GM19025 (cell line): ENCODE results near the gene SFXN3.
A peak's percentile ranks its signal among the peaks of the same experiment; 100 is the strongest.

ENCODE experiments used
- ATAC-seq: cut with Tn5 transposase; IDR thresholded peaks from one replicate; pipeline ENCODE4 v1.9.1; 2021; ENCODE audit warnings: mild to moderate bottlenecking, low read depth, moderate library complexity; ENCODE audit not compliant: unreplicated experiment

Gene SFXN3

DNA sequence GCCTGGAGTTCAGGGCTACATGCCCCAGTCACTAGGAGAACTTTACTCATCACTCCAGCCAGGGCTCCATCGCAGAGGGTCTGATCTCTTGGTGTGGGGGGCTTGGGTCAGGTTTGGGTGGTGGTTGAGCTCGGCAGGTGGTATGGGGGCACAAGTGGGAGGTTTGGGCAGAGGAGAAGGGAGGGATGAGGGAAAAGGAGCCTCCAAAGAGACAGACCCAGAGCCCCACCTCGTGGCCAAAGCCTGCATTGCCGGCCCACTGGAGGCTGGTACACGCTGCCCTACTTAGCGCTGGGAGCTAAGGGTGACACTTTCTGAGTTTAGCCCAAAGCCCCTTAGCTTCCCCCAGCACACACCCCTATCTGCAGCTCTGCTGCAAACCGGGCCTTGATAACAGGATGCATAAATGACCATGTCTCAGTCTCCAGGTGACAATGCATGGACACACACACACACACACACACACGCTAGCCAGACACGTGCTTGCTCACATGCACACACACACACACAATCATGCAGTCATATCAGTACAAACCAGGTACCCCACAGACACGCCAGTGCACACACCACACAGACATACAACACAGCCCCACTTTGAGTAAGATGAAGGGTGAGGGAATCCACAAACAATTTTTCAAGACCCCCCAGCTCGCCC lies 16.7 kb upstream of the SFXN3 start:
- no peak for ATAC-seq

DNA sequence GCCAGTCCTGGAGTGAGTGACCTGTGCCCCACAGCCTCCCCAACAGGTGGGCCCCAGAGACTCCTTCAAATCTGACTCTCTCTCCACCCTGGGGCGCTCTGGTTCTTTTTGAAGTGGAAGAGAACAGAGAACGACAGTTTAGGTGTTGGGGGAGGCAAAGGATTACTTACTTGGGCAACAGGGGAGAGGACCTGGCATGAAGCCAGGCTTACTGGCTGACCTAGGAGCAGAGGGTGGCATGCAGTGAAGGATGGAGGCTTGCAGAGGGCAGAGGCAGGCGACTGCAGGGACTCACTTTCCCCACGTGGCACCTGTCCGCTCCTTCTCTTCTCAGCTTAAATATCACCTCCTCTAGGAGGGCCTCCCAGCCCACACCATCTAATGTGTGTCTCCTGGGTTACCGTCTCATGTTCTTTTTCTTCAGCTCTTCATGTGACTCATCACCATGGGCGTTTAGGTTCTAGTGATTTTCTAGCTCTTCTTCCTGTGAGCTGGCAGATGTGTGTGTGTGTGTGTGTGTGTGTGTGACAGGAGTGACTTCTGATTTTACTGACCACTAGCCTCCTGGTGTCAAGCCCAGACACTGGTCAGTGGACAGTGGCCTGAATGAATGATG lies 16.0 kb upstream of the SFXN3 start:
- no peak for ATAC-seq

DNA sequence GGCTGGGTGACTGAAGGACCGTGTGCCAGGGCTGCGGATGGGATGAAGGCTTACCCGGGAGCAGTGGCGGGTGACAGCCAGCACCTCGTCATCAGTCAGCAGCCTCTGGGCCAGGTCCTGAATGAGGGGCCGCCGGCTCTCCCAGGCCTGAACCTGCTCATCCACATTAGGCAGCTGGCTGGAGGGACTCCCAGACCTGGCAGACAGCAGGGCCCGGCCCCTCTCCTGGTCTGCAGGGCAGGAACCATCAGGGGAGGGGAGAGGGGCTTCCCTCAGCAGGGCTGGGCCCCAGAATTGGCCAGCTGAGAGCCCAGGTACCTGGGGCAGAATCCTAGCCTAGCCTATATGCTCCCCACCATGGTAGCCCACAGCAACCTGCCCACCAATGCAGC lies 15.5 kb upstream of the SFXN3 start:
- ATAC-seq = no peak

DNA sequence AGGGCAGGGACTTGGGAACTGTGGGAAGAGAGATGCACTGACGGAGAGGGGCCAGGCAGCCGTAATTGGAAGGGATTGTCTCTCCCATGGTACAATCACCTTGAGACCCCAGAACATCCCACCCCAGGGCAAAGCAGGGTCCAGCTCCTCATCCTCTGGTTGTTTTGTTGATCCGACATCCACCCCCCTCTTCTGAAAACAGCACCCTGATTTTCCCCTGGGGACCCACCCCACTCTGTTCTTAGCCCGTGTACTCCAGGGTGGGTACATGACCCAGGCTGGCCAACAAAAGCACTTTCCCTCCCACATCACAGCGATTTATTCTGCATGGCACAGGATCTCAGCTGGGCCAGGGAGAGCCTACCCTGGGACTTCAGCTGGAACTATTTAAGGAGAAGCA lies 14.2 kb upstream of the SFXN3 start:
- no peak for ATAC-seq

DNA sequence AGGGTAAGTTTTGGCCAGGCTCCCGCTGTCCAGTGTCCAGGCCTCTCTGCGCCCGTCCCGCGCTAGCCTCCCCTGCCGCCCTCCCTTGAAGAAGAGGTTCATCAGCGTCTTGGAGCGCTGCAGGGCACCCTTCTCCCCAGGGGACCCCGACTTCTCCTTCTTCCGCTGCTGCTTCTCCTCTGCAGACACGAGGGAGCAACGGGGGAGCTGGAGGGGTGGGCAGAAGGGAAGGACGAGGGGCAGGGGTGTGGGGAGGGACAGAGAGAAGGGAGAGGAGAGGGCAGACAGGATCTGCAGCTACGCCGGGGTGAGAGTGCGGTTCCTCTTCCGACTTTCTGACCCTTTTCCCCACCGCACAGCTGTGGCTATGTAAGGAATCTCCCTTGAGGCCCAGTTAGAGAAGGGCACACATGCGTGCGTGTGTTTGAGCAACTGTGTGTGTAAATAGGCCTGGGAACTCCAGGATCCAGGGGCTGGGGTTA lies 12.9 kb upstream of the SFXN3 start:
- no peak for ATAC-seq

DNA sequence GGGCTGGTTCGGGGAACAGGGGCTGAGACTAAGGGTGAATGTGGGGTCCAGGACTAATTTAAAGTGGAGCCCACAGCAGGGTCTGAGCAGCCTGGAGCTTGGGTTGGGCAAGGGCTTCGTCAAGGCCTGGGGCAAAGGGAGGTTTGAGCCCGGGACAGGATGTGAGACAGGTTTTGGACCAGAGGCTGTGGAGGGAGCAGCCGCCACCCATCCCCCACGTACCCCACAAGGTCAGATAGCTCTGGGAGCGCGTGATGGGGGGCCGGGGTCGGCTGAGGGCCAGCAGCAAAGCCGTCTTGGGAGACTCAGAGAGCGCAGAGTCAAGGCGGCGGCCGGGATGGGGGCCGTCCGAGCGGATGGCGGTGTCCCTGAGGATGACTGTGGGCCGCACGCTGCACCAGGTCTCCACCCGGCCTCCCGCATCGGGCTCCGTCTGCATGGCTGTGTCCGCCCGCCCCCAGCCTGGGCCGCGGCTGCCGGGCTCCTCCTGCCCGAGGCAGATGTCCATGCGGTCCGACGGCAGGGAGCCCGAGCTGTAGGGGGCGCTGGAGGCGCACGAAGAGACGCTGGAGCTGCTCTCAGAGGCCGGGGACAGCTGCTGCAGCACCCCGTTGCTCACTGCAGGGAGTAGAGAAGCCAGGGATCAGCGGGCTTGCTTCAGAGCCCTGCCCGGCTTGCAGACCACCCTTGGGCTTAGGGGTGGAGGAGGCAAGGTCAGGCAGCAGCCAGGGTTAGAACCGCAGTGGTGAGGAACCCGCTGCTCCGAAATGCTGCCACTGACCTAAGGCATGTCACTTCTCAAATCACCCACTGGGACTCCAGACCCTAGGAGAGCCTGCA lies 12.2 kb upstream of the SFXN3 start:
- ATAC-seq = no peak

DNA sequence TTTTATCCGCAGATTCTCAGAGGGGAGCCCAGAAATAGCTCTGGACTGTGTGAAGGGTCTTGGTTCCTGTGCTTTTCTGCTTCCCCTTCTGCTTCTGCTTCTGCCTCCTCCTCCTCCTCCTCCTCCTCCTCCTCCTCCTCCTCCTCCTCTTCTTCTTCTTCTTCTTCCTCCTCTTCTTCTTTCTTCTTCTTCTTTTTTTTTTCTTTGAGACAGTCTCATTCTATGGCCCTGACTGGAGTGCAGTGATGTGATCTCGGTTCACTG lies 11.7 kb upstream of the SFXN3 start:
- ATAC-seq = no peak

DNA sequence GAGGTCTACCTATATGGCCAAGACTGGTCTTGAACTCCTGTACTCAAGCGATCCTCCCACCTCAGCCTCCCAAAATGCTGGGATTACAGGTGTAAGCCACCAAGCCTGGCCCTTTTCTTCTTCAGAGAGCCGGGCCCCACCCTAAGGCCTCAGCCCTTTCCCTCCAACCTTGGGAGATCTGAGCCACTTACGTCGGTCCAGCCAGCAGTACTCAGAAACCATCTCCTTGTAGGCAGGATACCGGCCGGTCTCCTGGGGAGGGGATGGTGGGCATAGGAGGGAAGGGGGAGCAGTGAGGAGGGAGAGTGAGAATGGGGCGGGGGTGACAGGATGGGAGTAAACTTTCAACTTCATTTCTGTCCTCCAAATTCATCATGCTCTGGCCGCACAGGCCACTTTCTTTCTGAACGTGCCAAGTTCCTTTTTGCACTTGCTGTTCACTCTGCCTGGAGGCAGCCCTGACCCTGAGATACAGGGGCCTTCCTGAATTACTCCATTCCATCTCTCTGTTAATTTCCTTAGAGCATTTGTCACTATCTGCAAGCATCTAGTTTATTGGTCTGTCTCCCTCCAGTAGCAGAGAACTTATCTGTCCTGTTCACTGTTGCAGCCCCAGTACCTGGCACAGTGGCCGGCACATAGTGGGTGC lies 10.5 kb upstream of the SFXN3 start:
- no peak for ATAC-seq

DNA sequence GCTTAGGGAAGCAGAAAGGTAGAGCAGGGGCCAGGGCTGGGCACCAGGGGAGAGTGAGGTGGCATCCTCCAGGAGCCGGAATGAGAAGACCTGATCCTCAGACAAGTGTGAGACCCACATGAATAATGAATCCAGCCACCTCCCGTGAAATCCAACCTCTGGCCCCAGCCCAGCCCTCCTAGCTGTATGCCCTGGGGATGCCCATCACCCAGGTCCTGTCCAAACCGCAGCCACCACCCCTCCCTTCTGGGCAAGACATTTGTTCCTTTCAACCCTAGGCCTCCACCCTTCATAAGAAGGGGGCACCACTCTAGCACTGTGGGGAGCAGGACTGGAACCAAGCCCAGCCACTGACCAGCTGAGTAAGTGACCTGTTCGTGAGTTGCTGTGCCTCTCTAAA lies 9.8 kb upstream of the SFXN3 start:
- no peak for ATAC-seq

DNA sequence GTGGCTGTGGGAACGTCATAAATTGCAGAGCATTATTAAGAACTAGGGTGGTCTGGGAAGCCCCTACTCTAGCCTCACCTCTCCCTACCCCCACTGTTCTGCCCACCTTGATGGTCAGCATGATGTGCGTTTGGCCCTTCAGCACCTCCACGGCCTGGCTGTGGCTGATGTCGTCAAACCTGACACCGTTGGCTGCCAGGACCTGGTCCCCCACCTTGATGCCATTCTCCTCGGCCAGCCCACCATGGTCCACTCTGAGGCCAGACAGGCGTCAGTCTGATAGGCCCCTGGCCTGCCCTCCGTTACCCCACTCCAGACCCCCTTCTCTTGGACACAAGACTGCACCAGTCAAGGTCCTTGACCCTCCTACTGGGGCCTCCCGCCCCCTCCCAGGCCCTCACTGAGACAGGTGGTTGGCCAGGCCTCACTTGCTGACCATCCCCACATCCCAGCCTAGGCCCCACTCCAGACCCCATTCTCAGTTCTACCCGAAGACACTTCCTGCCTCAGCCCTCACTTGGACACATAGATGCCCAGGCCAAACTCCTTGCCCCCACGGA lies 9.3 kb upstream of the SFXN3 start:
- ATAC-seq = no peak

DNA sequence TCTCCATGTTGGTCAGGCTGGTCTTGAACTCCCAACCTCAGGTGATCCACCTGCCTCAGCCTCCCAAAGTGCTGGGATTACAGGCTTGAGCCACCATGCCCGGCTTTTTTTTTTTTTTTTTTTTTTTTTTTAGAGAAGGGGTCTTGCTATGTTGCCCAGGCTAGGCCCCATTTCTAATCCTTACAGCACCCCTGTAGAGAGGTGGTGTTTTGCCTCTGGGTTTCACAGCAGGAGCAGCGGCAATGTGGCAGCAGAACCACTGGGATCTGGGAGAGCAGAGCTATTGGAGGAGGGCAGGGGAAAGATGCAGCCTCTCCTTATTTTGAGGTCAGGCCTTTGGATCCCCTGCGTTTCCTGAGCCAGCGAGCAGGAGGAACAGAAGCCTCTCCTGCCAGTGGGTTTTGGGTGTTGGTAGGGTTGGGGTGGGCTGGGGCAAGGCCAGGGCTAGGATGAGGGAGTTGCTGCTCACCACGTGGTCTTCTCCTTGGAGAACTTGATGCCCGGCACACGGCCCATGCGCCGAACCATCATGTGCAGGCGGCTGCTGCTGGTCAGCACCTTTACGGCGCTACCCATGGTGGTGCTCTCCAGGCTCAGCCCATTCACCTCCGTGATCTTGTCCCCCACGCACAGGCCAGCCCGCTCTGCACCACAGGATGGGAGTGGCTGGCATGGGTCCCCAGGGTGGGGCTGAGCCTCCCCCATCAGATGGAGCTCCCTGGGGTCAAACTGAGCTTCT lies 7.9 kb upstream of the SFXN3 start:
- no peak for ATAC-seq

DNA sequence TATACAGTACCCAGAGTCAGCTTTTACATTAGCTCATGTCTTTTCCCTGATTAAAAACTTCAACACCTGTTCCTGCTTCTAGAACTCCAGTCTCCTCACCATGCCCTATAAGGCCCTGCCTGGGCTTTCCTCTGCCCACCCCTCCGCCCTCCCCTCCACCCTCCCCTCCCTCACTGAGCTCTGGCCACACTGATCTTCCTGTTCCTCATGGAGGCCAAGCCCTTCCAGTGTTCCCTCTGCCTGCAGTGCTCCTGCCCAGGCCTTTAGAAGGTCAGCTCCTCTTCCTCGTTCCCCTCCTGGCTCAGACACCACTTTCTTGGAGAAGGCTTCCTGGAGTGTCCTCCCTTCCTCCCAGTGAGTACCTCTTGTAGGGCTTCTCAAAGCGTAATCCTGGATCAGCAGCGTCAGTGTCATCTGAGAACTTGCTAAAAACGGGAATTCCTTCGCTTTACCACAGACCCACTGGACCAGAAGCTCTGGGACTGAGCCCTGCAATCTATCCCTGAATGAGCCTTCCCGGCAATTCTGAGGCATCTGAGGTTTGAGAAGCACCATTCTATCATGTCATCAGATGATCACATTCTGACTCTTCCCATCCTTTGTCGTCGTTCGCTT lies 3.8 kb upstream of the SFXN3 start:
- no peak for ATAC-seq

DNA sequence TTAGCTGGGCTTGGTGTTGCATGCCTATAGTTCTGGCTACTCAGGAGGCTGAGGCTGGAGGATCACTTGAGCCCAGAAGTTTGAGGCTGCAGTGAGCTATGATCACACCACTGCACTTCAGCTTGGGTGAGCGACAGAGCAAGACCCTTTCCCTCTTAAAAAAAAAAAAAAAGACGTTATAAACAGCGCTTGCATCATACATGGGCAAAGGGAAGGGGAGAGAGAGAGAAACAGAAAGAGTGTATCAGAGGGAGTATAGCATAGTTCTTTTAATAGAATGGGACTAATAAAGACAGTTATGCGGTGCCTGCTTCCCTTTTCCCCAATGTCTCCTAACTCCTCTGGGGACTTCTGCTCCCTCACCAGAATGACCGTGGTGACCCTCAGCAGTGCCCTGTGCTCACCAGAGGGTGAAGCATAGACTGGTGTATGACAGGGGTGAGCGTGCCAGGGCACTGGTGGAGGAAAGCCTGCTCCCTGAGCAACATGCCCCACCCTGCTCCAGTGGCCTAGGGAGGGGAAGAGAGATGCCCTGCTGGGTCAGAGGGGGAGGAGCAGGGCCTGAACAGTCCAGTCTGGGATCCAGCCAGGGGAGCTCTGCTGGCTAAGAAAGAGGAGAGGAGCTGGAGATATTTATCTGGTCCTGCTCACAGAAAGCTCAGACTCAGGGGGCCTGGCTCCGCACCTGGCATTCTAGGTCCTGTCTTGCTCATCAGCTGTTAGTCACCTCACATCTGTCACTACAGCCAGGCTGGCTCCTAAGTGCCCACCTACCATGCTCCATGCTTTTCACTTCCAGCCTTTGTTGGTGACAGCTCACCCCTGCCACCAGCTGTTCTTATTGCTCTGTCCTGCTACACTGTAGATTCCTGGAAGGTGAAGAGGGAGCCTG lies 2.3 kb upstream of the SFXN3 start:
- ATAC-seq = no peak

DNA sequence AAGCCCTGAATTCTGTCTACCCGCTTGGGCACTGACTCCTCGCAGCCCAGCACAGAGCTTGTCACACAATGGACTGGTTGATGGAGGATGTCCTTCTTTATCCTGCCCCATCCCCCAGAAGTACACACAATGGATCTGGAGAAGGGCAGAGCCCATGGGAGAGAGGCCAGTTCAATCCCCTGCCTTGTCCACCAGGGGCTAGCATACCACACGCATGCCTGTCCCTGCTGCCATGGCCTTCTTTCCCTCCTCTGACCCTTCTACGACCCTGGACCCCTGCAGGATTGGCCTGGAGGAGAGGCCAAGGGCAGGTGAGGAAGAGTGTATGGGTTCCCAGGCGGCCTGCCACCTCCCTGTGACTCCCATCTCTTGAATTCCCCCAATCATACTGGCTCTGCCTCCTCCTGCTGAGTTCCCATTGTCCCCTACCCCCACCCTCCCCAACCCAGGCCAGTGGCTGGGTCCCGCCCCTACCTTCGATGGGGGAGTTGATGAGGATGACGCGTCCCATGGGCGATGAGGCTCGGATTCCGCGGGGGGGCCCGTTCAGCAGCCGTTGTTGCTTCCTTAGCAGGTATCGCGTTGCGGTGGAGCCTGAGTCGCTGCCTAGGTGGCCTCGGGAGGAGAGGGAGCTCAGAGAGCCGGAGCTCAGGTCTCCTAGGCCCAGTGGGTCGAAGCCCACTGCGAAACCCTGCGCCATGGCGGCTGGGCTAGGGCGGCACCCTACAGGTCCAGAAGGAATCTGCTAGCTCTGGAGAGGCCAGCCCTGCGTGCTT lies 1.3 kb upstream of the SFXN3 start:
- ATAC-seq = no peak

DNA sequence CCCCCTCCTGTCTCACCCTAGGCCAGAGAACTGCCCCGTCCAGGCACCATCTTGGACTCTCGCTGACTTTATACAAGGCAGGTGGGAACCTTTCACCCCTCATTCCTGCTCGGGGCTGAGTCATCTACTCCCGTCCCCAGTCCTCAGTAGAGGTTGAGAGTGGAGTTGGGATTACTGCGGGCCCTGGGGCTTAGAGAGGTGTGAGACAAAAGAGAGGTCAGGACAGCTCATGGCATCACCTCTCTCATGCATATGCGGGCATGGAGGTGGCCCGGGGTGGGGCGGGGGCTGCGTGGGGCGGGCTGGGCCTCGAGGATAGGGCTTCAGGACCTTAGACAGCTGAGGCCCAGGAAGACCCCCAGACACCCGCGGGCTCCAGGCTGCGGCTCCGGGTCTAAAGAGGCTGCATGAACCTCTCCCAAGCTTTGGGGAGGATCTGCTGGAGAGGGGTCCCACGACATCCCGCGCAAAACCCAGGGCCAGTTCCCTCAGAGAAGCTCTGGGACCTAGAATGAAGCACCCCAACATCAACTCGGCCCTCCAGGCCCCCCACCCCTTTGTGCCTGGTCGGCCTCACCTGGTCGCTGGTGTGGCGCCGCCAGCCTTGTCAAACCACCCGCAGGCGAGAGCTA lies 422 bp upstream of the SFXN3 start:
- ATAC-seq = no peak

DNA sequence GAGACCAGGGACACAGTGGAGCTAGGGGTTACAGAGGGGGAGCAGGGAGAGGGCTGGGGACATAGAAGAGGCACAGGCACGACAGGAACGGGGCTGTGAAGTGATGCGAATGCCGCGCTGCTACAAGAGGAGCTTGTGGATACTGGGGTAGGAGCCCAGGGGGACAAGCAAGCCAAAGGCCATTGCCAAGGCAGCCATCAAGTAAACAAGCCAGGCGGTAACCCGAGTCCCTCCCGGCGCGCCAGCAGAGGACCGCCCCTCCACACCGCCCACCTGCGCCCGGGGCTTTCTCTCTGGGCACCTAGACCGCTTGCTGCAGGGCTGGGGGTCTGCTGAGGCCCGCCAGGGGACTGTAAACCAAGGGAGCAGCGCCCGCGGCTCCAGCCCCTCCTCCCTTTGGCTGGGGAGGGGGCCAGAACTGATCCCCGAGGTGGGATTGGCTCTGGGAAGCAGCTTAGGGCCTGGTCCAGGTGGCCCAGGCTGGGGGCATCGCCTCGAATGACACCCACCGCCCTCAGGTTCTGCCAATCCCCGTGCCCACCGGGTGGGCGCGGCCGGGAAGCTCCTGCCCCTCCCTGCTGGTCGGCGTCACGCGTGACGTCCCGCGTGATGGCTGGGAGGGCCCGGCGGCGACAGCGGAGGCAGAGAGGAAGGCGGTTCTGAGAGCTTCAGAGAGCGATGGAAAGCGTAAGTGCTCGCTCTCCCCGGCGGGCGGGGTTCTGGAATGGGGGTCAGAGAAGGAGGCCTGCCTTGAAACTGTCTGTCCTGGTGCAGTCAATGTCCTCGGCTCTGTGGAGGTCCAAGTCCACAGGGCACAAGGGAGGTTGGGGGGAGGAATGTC lies 982 bp downstream of the SFXN3 start:
- peak; percentile 43 for ATAC-seq

DNA sequence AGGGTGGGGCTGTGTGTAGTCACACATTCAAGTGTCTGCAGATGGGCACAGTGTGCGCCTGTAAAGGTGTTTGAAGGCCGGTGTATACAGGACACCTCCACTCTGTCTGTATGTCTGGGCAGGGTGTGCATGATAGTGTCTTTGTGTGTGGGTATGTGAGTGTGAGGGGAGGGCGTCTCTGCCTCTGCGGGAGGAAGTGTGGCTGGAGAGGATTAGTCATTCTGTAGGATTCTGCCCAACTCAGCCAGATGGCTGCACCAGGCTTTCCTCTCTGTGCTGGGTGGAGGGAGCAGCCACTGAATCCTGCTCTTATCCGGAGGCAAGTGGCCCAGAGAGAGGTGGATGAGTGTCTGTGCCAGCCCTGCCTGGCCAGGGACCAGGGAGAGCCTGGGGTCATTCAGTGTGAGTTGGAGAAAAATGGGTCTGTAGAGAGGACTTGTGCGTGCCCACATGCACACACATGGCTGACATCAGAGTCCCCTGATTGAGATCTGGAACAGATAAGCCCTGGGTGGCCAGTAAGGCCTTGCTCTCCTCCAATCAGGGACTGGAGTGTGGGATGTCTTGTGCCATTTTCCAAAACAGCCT lies 1.7 kb downstream of the SFXN3 start:
- ATAC-seq = peak; percentile 11
